HG03045 (cell line): Measurements from ENCODE around the gene LCE1F.

Experiments
- ATAC-seq: cut with Tn5 transposase; IDR thresholded peaks from one replicate; pipeline ENCODE4 v1.9.1; 2021; ENCODE audit warnings: mild to moderate bottlenecking, moderate library complexity; ENCODE audit not compliant: unreplicated experiment

LCE1F gene

DNA sequence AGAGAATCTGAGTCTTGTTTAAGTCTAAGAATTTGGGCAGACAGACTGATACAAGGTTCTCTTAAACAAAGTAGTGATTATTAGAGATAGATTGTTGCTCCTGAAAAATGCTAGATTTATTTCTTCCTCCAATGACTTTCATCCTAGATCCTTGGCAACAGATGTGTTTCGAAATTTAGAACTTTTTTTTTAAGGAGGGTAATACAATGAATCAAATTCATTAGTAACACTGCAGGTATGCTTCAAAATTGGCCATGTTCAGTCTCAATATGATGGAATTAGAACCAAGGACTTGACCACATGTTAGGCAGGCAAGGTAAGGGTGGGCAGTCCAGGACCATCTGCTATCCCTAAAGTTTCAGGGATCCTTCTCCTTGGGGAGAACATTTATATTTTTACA is 4.5 kb upstream of the LCE1F start:
- no peak for ATAC-seq

DNA sequence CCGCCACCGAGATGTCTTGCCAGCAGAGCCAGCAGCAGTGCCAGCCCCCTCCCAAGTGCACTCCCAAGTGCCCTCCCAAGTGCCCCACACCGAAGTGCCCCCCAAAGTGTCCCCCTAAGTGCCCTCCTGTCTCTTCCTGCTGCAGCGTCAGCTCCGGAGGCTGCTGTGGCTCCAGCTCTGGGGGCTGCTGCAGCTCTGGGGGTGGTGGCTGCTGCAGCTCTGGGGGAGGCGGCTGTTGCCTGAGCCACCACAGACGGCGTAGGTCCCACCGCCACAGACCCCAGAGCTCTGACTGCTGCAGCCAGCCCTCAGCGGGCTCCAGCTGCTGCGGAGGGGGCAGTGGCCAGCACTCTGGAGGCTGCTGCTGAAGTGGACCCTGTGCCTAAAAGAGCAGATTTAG is 1.4 kb downstream of the LCE1F start:
- ATAC-seq: no peak

DNA sequence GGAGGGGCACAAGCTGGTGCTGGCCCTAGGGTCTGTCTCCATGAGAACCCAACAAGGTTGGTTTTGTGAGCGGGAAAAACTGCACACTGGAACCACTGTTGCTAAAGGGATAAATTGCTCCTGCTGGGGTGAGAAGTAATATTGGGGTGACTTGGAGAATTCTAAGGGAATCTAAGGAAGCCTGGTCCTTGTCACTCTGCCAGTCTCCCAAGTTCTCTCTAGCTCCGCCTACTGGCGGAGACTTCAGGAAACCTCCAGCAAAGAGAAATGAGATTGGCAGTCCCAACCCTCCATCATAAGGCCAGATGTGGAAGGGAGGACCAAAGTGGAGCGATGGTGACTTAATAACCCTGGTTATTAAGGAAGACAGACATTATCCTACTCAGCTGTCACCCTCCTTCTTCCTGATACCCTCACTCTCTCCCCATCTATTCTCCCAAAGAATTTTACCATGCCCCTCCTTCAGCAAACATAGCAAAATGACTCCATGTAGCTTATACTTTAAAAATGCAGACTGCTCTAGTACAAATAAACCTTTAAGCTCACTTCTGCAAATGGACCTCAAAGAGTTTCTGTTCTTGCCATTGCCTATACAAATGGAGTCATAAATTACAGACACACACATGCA is 2.7 kb downstream of the LCE1F start:
- no peak for ATAC-seq

DNA sequence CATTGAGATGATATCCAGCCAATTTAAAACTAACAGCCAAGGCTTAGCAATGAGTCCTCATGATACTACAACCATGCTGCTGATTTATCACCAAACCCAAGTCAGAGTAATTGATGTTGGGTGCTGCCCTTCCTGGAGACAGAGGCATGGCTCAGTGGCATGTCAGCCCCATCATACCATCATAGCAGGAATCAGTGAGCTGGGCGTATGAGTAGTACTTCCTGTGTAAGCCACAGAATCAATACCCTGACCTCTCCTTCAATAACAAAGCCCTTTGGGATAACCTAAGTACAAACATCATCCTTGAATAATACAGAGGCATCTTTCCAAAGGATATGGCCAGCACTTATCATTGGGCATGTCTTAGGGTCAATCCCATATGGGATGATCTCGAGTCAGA is 8.2 kb downstream of the LCE1F start:
- ATAC-seq: no peak

DNA sequence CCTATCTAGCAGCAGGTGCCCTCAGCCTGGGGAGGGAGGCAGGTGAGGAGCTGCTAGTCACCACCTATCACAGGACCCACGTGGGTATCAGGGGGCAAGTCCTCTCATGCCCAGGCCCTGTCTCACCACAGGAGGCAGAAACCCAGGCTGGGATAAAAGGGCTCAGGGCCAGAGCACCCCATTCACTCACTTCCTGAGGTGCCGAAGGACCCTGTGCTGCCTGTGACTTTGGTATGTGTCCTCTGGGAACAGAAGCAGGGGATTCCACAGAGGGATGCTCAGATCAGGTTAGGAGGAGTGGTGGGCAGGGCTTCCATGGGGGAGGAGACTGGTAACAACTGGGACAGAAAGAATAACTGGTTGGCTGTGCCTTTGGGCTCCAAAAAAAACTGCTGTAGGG is 11.1 kb downstream of the LCE1F start, which contains the start of gene LCE1E:
Gene LCE1E, plus strand, starts transcription at position 181 of the 400 bp plus-strand sequence. CDS start 1,043 bp downstream, outside the sequence.
- no peak for ATAC-seq

DNA sequence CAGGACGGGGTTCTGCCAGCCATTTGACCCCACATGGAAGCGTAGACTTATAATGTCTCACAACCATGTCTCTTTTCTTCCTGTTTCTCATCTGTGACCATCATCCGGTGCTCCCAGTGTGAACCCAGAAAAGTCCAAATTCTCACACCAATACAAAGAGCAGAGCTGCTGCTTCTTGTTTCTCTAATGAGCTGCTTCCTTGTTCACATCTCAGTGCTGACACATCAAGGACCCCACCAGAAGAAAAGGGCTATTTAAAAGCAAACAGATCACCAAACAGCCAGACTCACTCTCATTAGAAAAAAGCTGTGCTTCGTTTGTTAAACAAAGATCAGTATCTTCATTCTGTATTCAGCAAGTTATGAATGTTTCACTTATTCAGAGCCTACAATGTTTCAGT is 20.7 kb downstream of the LCE1F start:
- ATAC-seq: no peak

DNA sequence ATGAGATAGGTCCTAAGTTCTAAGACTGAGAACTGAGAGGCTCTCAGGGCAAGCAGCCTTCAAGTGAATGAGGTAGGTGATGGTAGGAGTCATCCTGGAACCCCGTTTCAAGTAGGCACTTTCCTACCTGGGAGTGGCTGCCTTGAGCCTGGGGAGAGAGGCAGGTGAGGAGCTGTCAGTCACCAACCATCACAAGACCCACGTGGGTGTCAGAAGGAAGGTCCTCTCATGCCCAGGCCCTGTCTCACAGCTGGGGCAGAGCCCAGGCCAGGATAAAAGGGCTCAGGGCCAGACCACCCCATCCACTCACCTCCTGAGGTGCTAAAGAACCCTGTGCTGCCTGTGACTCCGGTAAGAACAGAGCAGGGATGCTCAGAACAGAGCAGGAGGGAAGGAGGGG is 21.5 kb downstream of the LCE1F start, which contains the start of gene LCE1D:
Gene LCE1D, plus strand, starts transcription at position 301 of the 400 bp plus-strand sequence. CDS start 1,074 bp downstream, outside the sequence.
- ATAC-seq: no peak

DNA sequence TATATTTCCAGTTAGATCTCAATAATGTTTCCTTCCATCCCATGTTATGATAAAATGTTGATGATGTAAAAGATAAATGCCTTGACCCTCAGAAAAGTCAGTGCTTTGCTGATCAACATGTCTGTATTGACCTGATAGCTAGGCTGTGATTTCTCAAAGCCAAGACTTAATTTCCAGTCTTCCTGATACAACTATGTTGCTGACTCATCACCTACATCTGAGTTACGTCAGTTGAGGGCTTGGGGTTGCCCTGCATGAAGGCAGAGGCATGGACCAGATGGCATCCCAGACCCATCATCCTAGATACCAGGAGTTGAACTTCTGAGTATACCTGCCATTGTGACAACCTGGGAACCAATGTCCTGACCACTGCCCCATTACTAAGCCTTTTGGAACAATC is 26.4 kb downstream of the LCE1F start:
- ATAC-seq: no peak

DNA sequence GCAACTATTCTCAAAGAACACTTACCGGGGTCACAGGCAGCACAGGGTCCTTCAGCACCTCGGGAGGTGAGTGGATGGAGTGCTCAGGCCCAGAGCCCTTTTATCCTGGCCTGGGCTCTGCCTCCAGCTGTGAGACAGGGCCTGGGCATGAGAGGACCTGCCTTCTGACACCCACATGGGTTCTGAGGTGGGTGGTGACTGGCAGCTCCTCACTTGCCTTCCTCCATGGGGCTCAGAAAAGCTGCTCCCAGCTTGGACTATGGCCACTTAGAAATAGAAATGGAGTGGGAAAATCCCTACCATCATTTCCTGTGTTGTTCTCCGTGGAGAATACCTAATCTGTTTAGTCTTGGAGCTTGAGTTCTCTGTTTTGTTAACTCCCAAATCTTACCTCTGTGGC is 31.6 kb downstream of the LCE1F start, which contains the start of gene LCE1C:
Gene LCE1C, minus strand, starts transcription at position 76 of the 400 bp plus-strand sequence. CDS start 1,173 bp downstream, outside the sequence.
- ATAC-seq: no peak

DNA sequence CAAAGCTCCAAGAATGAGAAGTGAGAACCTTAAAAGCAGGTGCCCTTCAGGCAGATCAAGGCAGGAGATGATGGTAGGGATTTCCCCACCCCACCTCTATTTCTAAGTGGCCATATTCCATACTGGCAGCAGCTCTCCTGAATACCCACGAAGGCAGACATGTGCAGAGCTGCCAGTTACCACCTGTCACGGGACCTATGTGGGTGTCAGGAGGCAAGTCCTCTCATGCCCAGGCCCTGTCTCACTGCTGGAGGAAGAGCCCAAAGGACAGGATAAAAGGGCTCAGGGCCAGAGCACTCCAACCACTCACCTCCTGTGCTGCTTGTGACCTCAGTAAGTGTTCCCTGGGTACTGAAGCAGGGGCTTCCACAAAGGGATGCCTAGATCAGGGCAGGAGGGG is 36.1 kb downstream of the LCE1F start:
- ATAC-seq: no peak

DNA sequence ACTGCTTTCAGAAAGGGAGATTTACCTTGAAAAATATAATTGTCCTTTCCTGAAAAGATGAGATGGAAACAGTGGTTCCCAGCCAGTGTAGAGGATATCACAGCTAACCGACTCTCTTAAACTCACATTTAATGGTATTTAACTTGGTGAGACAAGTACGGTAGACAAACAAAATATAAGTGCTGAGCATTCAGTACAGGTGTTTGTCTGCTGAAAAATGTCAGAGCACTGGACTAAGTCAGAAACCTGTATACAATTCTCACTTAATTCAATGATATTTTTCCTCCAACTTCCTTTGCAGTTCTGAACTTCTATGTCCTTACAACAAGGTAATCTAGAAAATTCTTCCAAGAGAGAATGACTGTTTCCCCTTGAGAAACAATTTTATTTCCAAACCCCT is 36.7 kb downstream of the LCE1F start, which contains the start of gene LCE1B:
Gene LCE1B, plus strand, starts transcription at position 301 of the 400 bp plus-strand sequence. CDS start 476 bp downstream, outside the sequence.
- no peak for ATAC-seq

DNA sequence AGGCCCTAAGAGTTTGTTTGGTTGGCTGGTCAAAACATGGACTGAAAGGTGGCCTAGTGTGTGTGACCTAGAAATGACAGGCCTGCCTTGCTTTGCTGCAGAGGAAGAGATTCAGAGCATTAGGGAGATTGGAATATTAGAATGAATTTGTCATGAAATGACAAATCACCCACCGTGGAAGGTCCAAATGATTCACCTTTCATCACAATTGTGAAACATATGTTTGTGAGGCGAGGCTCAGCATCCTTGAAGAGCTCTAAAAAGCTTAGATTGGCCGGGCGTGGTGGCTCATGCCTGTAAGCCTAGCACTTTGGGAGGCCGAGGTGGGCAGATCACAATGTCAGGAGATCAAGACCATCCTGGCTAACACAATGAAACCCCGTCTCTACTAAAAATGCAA is 42.4 kb downstream of the LCE1F start:
- no peak for ATAC-seq

DNA sequence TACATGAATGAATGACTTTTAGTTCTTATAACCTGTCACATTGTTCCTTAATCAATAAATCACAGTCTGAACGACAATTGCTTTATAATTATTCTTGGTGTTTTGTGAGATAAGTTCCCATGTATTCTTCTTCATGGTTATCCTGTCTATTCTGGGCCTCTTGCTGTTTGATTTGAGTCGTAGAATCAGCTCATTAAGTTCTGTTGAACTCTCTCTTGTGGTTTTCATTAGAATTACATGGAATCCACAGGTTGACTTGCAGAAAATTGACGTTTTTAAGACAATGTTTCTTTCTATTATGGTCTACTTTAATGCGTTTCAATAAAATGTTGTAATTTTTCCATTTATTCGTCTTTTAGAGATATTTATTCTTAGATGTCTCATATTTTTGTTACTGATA is 48.4 kb downstream of the LCE1F start:
- no peak for ATAC-seq

DNA sequence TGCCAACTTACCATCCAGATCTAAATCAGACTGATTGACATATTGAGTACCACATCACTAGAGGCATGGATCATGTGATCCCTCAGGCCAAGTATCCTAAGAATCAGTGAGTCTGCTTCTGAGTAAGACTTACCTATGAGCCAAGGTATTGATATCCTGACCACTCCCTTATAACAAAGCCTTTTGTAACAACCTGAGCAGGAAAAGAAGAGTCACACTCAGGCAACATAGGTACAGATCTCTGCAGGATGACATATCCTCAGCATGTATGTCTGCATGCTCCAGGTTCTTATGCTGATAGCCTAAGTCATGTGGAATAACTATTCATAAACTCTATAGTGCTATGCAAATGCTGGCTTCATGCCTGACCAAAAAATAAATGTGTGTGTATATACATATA is 50.0 kb downstream of the LCE1F start:
- ATAC-seq: no peak
